NCI-H1092 (cell line): ENCODE results near the gene CYP27B1.

Experiments
- DNase-seq: peaks from one replicate; lab custom pipeline; 2025; lab: John Stamatoyannopoulos, UW

CYP27B1 gene

GRCh38 chr12:57766464-57767304 lies at the start of gene CYP27B1:
Gene CYP27B1, minus strand, starts transcription at chr12:57767078. Its CDS starts 37 bp downstream, at chr12:57767041.
- no peak for DNase-seq

- no peak for DNase-seq
These were observed 49.4 kb upstream of the CYP27B1 start for GRCh38 chr12:57816001-57816854.

- no peak for DNase-seq
These were observed 48.5 kb upstream of the CYP27B1 start for GRCh38 chr12:57815177-57816000.

- DNase-seq, result no peak
These were observed 47.3 kb upstream of the CYP27B1 start for GRCh38 chr12:57813971-57814772.

GRCh38 chr12:57813111-57813970 lies 46.5 kb upstream of the CYP27B1 start:
- no peak for DNase-seq

GRCh38 chr12:57811028-57811755 lies 44.3 kb upstream of the CYP27B1 start:
- no peak for DNase-seq

- no peak for DNase-seq
These were observed 43.6 kb upstream of the CYP27B1 start for GRCh38 chr12:57810450-57810849.

GRCh38 chr12:57809425-57809824 lies 42.5 kb upstream of the CYP27B1 start:
- DNase-seq, result no peak

- DNase-seq, result no peak
These were observed 41.5 kb upstream of the CYP27B1 start for GRCh38 chr12:57808351-57808750.

GRCh38 chr12:57807285-57807684 lies 40.4 kb upstream of the CYP27B1 start:
- DNase-seq, result no peak

- no peak for DNase-seq
These were observed 39.8 kb upstream of the CYP27B1 start for GRCh38 chr12:57806677-57807076.

GRCh38 chr12:57803319-57803893 lies 36.5 kb upstream of the CYP27B1 start:
- DNase-seq, result no peak

- DNase-seq, result no peak
These were observed 35.7 kb upstream of the CYP27B1 start for GRCh38 chr12:57802607-57803006.

- no peak for DNase-seq
These were observed 34.1 kb upstream of the CYP27B1 start for GRCh38 chr12:57800965-57801364.

GRCh38 chr12:57797933-57798332 lies 31.1 kb upstream of the CYP27B1 start:
- DNase-seq, result no peak

GRCh38 chr12:57796996-57797395 lies 30.1 kb upstream of the CYP27B1 start:
- no peak for DNase-seq

- DNase-seq, result no peak
These were observed 28.5 kb upstream of the CYP27B1 start for GRCh38 chr12:57795354-57795753.

- DNase-seq, result no peak
These were observed 27.0 kb upstream of the CYP27B1 start for GRCh38 chr12:57793920-57794319.

GRCh38 chr12:57783861-57784260 lies 17.0 kb upstream of the CYP27B1 start:
- DNase-seq, result no peak
